Measurements from ENCODE around the gene KRT27. TPM values are rescaled to one million over a fixed set of nuclear protein-coding genes. Genes with fewer than 3 reads are reported as not detected.

KRT27 gene
- total and polyA plus RNA-seq, 4 donors: not detected

GRCh38 chr17:40777459-40777858, 4.9 kb downstream of the KRT27 start:
- WGBS, 2 donors: 73 to 80% methylated on average over 7 of the region's 7 CpGs
- H3K27ac ChIP-seq (ENCODE audit: low read depth in 1 of 2, low read length in 2 of 2): no peak overlapping the region
- no peak overlapping the region for H3K4me3 ChIP-seq (ENCODE audit: low read length in 2 of 2)
- no peaks in the 10 kb centered on the region for H3K27me3 ChIP-seq (ENCODE audit: control insufficient read depth in 1 of 2, insufficient read depth in 2 of 2, low read length in 1 of 2)
- ATAC-seq (ENCODE audit: low FRiP score) (no peak), DNase-seq (no peak)
- no peaks in the 10 kb centered on the region for H3K4me1 ChIP-seq (ENCODE audit: control insufficient read depth in 1 of 2, insufficient read depth in 2 of 2, low read length in 2 of 2)
- no peaks in the 10 kb centered on the region for H3K9me3 ChIP-seq (ENCODE audit: control insufficient read depth, low read length)
- H3K36me3 ChIP-seq (ENCODE audit: control insufficient read depth in 1 of 2, insufficient read depth in 2 of 2, low read length in 1 of 2): no peaks in the 10 kb centered on the region
- intact Hi-C loops (cut with DNase I): no loop called here

GRCh38 chr17:40775945-40776344, 6.4 kb downstream of the KRT27 start:
- no peaks in the 10 kb centered on the region for H3K9me3 ChIP-seq (ENCODE audit: control insufficient read depth, low read length)
- no peaks in the 10 kb centered on the region for H3K27me3 ChIP-seq (ENCODE audit: control insufficient read depth in 1 of 2, insufficient read depth in 2 of 2, low read length in 1 of 2)
- H3K4me1 ChIP-seq (ENCODE audit: control insufficient read depth in 1 of 2, insufficient read depth in 2 of 2, low read length in 2 of 2): no peaks in the 10 kb centered on the region
- WGBS, 2 donors: 43 to 57% methylated on average over 4 of the region's 4 CpGs
- intact Hi-C loops (cut with DNase I): no loop called here
- H3K36me3 ChIP-seq (ENCODE audit: control insufficient read depth in 1 of 2, insufficient read depth in 2 of 2, low read length in 1 of 2): no peaks in the 10 kb centered on the region
- H3K27ac ChIP-seq (ENCODE audit: low read depth in 1 of 2, low read length in 2 of 2): no peak overlapping the region
- H3K4me3 ChIP-seq (ENCODE audit: low read length in 2 of 2): no peak overlapping the region
- DNase-seq: no peak
- no peak for ATAC-seq (ENCODE audit: low FRiP score)

GRCh38 chr17:40772101-40772500, 10.2 kb downstream of the KRT27 start, which contains the start of gene KRT26:
Gene KRT26, minus strand, starts transcription at chr17:40772201. Its CDS starts 88 bp downstream, at chr17:40772113.
- no peaks in the 10 kb centered on the region for H3K9me3 ChIP-seq (ENCODE audit: control insufficient read depth, low read length)
- no peaks in the 10 kb centered on the region for H3K4me1 ChIP-seq (ENCODE audit: control insufficient read depth in 1 of 2, insufficient read depth in 2 of 2, low read length in 2 of 2)
- H3K27me3 ChIP-seq (ENCODE audit: control insufficient read depth in 1 of 2, insufficient read depth in 2 of 2, low read length in 1 of 2): no peaks in the 10 kb centered on the region
- ATAC-seq (ENCODE audit: low FRiP score) (no peak), DNase-seq (no peak)
- no peak within 1 kb of the TSS for H3K4me3 ChIP-seq (ENCODE audit: low read length in 2 of 2)
- no peak within 1 kb of the TSS for H3K27ac ChIP-seq (ENCODE audit: low read depth in 1 of 2, low read length in 2 of 2)
- no peaks in the 10 kb centered on the region for H3K36me3 ChIP-seq (ENCODE audit: control insufficient read depth in 1 of 2, insufficient read depth in 2 of 2, low read length in 1 of 2)
- intact Hi-C loops (cut with DNase I): no loop called here
- 85 to 90% methylated on average over 3 of the region's 3 CpGs for WGBS, 2 donors

GRCh38 chr17:40765657-40766056, 16.7 kb downstream of the KRT27 start:
- intact Hi-C loops (cut with DNase I): no loop called here
- ATAC-seq (ENCODE audit: low FRiP score) (no peak), DNase-seq (no peak)
- 78 to 82% methylated on average over 2 of the region's 2 CpGs for WGBS, 2 donors
- Histone ChIP-seq H3K4me3 (ENCODE audit: low read length in 2 of 2) (no peak overlapping the region), H3K27me3 (ENCODE audit: control insufficient read depth in 1 of 2, insufficient read depth in 2 of 2, low read length in 1 of 2) (no peaks in the 10 kb centered on the region), H3K36me3 (ENCODE audit: control insufficient read depth in 1 of 2, insufficient read depth in 2 of 2, low read length in 1 of 2) (no peaks in the 10 kb centered on the region), H3K27ac (ENCODE audit: low read depth in 1 of 2, low read length in 2 of 2) (no peak overlapping the region), H3K9me3 (ENCODE audit: control insufficient read depth, low read length) (peaks cover 8% of the 10 kb centered on the region), H3K4me1 (ENCODE audit: control insufficient read depth in 1 of 2, insufficient read depth in 2 of 2, low read length in 2 of 2) (no peaks in the 10 kb centered on the region)

- DNase-seq (no peak), ATAC-seq (ENCODE audit: low FRiP score) (no peak)
- Histone ChIP-seq H3K27ac (ENCODE audit: low read depth in 1 of 2, low read length in 2 of 2) (no peak overlapping the region), H3K4me1 (ENCODE audit: control insufficient read depth in 1 of 2, insufficient read depth in 2 of 2, low read length in 2 of 2) (no peaks in the 10 kb centered on the region), H3K36me3 (ENCODE audit: control insufficient read depth in 1 of 2, insufficient read depth in 2 of 2, low read length in 1 of 2) (no peaks in the 10 kb centered on the region), H3K4me3 (ENCODE audit: low read length in 2 of 2) (no peak overlapping the region), H3K9me3 (ENCODE audit: control insufficient read depth, low read length) (peaks cover 8% of the 10 kb centered on the region), H3K27me3 (ENCODE audit: control insufficient read depth in 1 of 2, insufficient read depth in 2 of 2, low read length in 1 of 2) (no peaks in the 10 kb centered on the region)
- intact Hi-C loops (cut with DNase I): no loop called here
- WGBS, 2 donors: 86 to 90% methylated on average over 1 of the region's 1 CpG
Observed at GRCh38 chr17:40763752-40764151, 18.6 kb downstream of the KRT27 start.

GRCh38 chr17:40760105-40761016, 22.0 kb downstream of the KRT27 start:
- 12 to 24% methylated on average over 1 of the region's 1 CpG for WGBS, 2 donors

GRCh38 chr17:40755231-40755630, 27.1 kb downstream of the KRT27 start, which contains the start of gene KRT25:
Gene KRT25, minus strand, starts transcription at chr17:40755331. Its CDS starts 60 bp downstream, at chr17:40755271.
- 72 to 74% methylated on average over 4 of the region's 4 CpGs for WGBS, 2 donors
- Histone ChIP-seq H3K27ac (ENCODE audit: low read depth in 1 of 2, low read length in 2 of 2) (no peak within 1 kb of the TSS), H3K9me3 (ENCODE audit: control insufficient read depth, low read length) (no peaks in the 10 kb centered on the region), H3K27me3 (ENCODE audit: control insufficient read depth in 1 of 2, insufficient read depth in 2 of 2, low read length in 1 of 2) (no peaks in the 10 kb centered on the region), H3K4me1 (ENCODE audit: control insufficient read depth in 1 of 2, insufficient read depth in 2 of 2, low read length in 2 of 2) (no peaks in the 10 kb centered on the region), H3K4me3 (ENCODE audit: low read length in 2 of 2) (no peak within 1 kb of the TSS), H3K36me3 (ENCODE audit: control insufficient read depth in 1 of 2, insufficient read depth in 2 of 2, low read length in 1 of 2) (no peaks in the 10 kb centered on the region)
- DNase-seq (no peak), ATAC-seq (ENCODE audit: low FRiP score) (no peak)
- intact Hi-C loops (cut with DNase I): no loop called here

More at GRCh38 chr17:40760105-40761016, 22.0 kb downstream of the KRT27 start:
- ATAC-seq (ENCODE audit: low FRiP score): no peak
- no peaks in the 10 kb centered on the region for H3K27me3 ChIP-seq (ENCODE audit: control insufficient read depth in 1 of 2, insufficient read depth in 2 of 2, low read length in 1 of 2)
- no peak for DNase-seq
- H3K4me1 ChIP-seq (ENCODE audit: control insufficient read depth in 1 of 2, insufficient read depth in 2 of 2, low read length in 2 of 2): no peaks in the 10 kb centered on the region
- no peaks in the 10 kb centered on the region for H3K36me3 ChIP-seq (ENCODE audit: control insufficient read depth in 1 of 2, insufficient read depth in 2 of 2, low read length in 1 of 2)
- H3K27ac ChIP-seq (ENCODE audit: low read depth in 1 of 2, low read length in 2 of 2): no peak overlapping the region
- H3K9me3 ChIP-seq (ENCODE audit: control insufficient read depth, low read length): peaks cover 8% of the 10 kb centered on the region
- intact Hi-C loops (cut with DNase I): no loop called here
- H3K4me3 ChIP-seq (ENCODE audit: low read length in 2 of 2): no peak overlapping the region

- 83 to 88% methylated on average over 3 of the region's 3 CpGs for WGBS, 2 donors
- Histone ChIP-seq H3K4me1 (ENCODE audit: control insufficient read depth in 1 of 2, insufficient read depth in 2 of 2, low read length in 2 of 2) (no peaks in the 10 kb centered on the region), H3K27ac (ENCODE audit: low read depth in 1 of 2, low read length in 2 of 2) (no peak overlapping the region), H3K9me3 (ENCODE audit: control insufficient read depth, low read length) (no peaks in the 10 kb centered on the region), H3K36me3 (ENCODE audit: control insufficient read depth in 1 of 2, insufficient read depth in 2 of 2, low read length in 1 of 2) (no peaks in the 10 kb centered on the region), H3K27me3 (ENCODE audit: control insufficient read depth in 1 of 2, insufficient read depth in 2 of 2, low read length in 1 of 2) (no peaks in the 10 kb centered on the region), H3K4me3 (ENCODE audit: low read length in 2 of 2) (no peak overlapping the region)
- ATAC-seq (ENCODE audit: low FRiP score) (no peak), DNase-seq (no peak)
- intact Hi-C loops (cut with DNase I): no loop called here
Observed at GRCh38 chr17:40753804-40754203, 28.5 kb downstream of the KRT27 start.

GRCh38 chr17:40751065-40751464, 31.3 kb downstream of the KRT27 start:
- WGBS, 2 donors: 81 to 82% methylated on average over 14 of the region's 14 CpGs

More at GRCh38 chr17:40751065-40751464, 31.3 kb downstream of the KRT27 start:
- no peaks in the 10 kb centered on the region for H3K4me1 ChIP-seq (ENCODE audit: control insufficient read depth in 1 of 2, insufficient read depth in 2 of 2, low read length in 2 of 2)
- no peak overlapping the region for H3K4me3 ChIP-seq (ENCODE audit: low read length in 2 of 2)
- H3K27me3 ChIP-seq (ENCODE audit: control insufficient read depth in 1 of 2, insufficient read depth in 2 of 2, low read length in 1 of 2): peaks cover 0 to 1% of the 10 kb centered on the region in 2 donors
- H3K36me3 ChIP-seq (ENCODE audit: control insufficient read depth in 1 of 2, insufficient read depth in 2 of 2, low read length in 1 of 2): no peaks in the 10 kb centered on the region
- no peak for ATAC-seq (ENCODE audit: low FRiP score)
- intact Hi-C loops (cut with DNase I): no loop called here
- no peaks in the 10 kb centered on the region for H3K9me3 ChIP-seq (ENCODE audit: control insufficient read depth, low read length)
- DNase-seq: no peak
- H3K27ac ChIP-seq (ENCODE audit: low read depth in 1 of 2, low read length in 2 of 2): no peak overlapping the region
